CD8-positive, alpha-beta memory T cell (primary cell): ENCODE data around the gene GJA4. TPM values are rescaled to one million over a fixed set of nuclear protein-coding genes. Genes with fewer than 3 reads are reported as not detected.
A peak's percentile ranks its signal among the peaks of the same experiment; 100 is the strongest.

Experiments
- CTCF ChIA-PET: fragments of 350-600 bp; sonication (Branson Sonifier 250); formaldehyde crosslinking; loops from one replicate; lab custom pipeline; 2021; ENCODE audit warnings: antibody characterized with exemption; lab: Charles Lee
- POLR2A ChIA-PET: fragments of 350-600 bp; sonication (Branson Sonifier 250); formaldehyde crosslinking; loops from one replicate; lab custom pipeline; 2021; ENCODE audit warnings: antibody characterized with exemption; lab: Charles Lee
- DNase-seq, 5 donors: peaks; one replicate each; pipeline versions ENCODE4 v3.0.0 to v3.0.0-alpha.2; 2020 to 2022; ENCODE audit warnings: mixed read lengths in 1 of 5
- H3K27ac ChIP-seq: one replicate; pipeline ENCODE4 v1.7.0; 2013; ENCODE audit warnings: low read depth, mild to moderate bottlenecking, low read length, moderate library complexity
- H3K27me3 ChIP-seq: 2 replicates; pipeline ENCODE4 v1.7.0; 2013; ENCODE audit warnings: low read length, mild to moderate bottlenecking; ENCODE audit not compliant: insufficient read depth, poor library complexity, severe bottlenecking
- H3K36me3 ChIP-seq: 2 replicates; pipeline ENCODE4 v1.7.0; 2013; ENCODE audit warnings: mild to moderate bottlenecking, low read length, moderate library complexity; ENCODE audit not compliant: insufficient read depth
- H3K4me1 ChIP-seq: 2 replicates; pipeline ENCODE4 v1.7.0; 2013; ENCODE audit warnings: mild to moderate bottlenecking, low read length, moderate library complexity; ENCODE audit not compliant: insufficient read depth
- H3K4me3 ChIP-seq: 2 replicates; pipeline ENCODE4 v1.7.0; 2013; ENCODE audit warnings: mild to moderate bottlenecking, low read length
- H3K9me3 ChIP-seq: 2 replicates; pipeline ENCODE4 v1.7.0; 2013; ENCODE audit warnings: mild to moderate bottlenecking, low read length
- H3K27ac Mint-ChIP-seq, 8 donors: one replicate each; pipeline ENCODE4 v1.8.0; 2020 to 2021; ENCODE audit warnings: mixed read lengths in 8 of 8, mild to moderate bottlenecking in 6 of 8, inconsistent platforms in 3 of 8, moderate library complexity in 3 of 8
- H3K27me3 Mint-ChIP-seq, 2 donors: one replicate each; pipeline ENCODE4 v1.8.0; 2020 to 2021; ENCODE audit warnings: mixed read lengths in 2 of 2, mild to moderate bottlenecking in 1 of 2, moderate library complexity in 1 of 2
- H3K36me3 Mint-ChIP-seq, 3 donors: one replicate each; pipeline ENCODE4 v1.8.0; 2020 to 2021; ENCODE audit warnings: mixed read lengths in 3 of 3, inconsistent platforms in 1 of 3, mild to moderate bottlenecking in 1 of 3
- H3K4me1 Mint-ChIP-seq, 3 donors: one replicate each; pipeline ENCODE4 v1.8.0; 2020 to 2021; ENCODE audit warnings: mixed read lengths in 3 of 3, inconsistent platforms in 1 of 3, mild to moderate bottlenecking in 1 of 3
- H3K4me3 Mint-ChIP-seq, 7 donors: one replicate each; pipeline ENCODE4 v1.8.0; 2020 to 2021; ENCODE audit warnings: mixed read lengths in 7 of 7, mild to moderate bottlenecking in 6 of 7, moderate library complexity in 4 of 7, inconsistent platforms in 2 of 7
- H3K9me3 Mint-ChIP-seq, 5 donors: one replicate each; pipeline ENCODE4 v1.8.0; 2020 to 2022; ENCODE audit warnings: mixed read lengths in 5 of 5, mild to moderate bottlenecking in 3 of 5, moderate library complexity in 2 of 5, inconsistent platforms in 1 of 5
- polyA plus RNA-seq: library from polyadenylated mRNA; unstranded; fragments of 300-500 nt; fragmentation: Illumina TruSeq; gene quantifications from one replicate; pipeline ENCODE4 v1.2.3, GENCODE V29; 2021
- total RNA-seq, 2 experiments: library from RNA; stranded (reverse); gene quantifications; one replicate each; pipeline ENCODE4 v1.2.3, GENCODE V29; 2021

The GJA4 gene
- total and polyA plus RNA-seq, 3 experiments from 2014 or later = not detected

DNA sequence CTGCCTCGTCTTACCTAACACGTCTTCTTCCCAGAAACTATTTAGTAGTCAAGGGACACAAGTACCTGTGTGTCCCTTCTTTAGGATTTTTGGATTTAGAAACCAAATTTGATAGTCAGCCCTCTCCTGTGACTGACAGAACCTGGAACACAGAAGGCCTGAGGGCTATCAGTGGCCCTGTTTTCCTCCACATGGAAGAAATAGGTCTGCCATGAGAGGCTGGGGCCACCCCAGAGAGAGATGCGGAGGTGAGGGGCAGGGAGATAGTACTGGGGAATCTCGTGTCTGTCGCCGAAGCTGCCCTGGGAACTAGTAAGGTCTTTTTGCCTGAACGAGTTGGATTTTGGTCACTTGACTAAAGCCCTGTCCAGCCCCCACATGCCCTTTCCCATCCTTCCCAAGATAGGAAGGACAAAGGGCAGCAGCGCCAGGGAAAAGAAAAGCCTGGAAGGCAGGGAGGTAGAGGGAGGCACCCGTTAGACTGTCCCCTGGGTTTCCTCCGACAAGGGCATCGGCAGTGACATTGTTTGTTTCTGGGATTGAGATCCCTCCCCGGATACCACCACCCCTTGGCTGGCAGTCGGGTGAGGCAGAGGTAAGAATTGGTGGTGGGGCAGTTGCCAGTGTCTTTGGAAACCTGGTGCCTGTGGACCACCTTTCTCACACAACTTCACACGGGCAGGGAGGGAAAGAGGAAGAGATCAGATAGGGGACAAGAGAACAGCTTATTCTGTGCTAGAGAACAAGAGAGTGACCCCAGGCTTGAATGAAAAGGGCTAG is 46.9 kb downstream of the GJA4 start:
- H3K4me3 Mint-ChIP-seq = no peak overlapping the region
- no peak overlapping the region for H3K4me3 ChIP-seq
- H3K4me1 Mint-ChIP-seq = peaks cover 0 to 15% (median 9%) of the 10 kb centered on the region in 3 donors
- no peaks in the 10 kb centered on the region for H3K27me3 ChIP-seq
- no peaks in the 10 kb centered on the region for H3K9me3 Mint-ChIP-seq
- ChIA-PET POLR2A (no interaction called here), CTCF (no interaction called here)
- H3K9me3 ChIP-seq = no peaks in the 10 kb centered on the region
- peaks cover 0 to 13% (median 7%) of the 10 kb centered on the region in 3 donors for H3K36me3 Mint-ChIP-seq
- H3K27me3 Mint-ChIP-seq = peaks cover 0 to 2% of the 10 kb centered on the region in 2 donors
- no peaks in the 10 kb centered on the region for H3K36me3 ChIP-seq
- peaks cover 15% of the 10 kb centered on the region for H3K4me1 ChIP-seq
- peak overlapping the region in 1 of 8 donors; percentile 23 for H3K27ac Mint-ChIP-seq
- no peak for DNase-seq
- H3K27ac ChIP-seq = no peak overlapping the region

DNA sequence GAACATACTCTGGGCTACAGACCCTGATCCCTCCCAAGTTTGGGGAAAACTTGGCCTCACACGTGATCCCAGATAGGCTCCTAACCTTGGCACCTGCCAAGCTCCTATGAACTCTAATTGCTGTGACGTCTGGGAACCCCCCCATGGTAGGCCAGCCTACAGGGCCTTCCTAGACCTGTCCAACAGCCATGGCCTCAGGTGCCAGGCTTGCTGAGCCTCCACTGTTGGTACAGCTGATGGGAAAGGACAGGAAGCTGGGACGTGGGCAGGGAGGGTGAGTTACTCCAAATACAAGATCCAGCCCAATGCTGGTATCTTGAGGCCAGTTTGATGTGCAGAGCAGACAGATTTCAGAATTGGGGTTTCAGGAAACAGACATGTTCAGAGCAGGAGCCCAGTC is 47.6 kb downstream of the GJA4 start:
- H3K4me1 Mint-ChIP-seq = peaks cover 0 to 18% (median 8%) of the 10 kb centered on the region in 3 donors
- H3K36me3 Mint-ChIP-seq = peaks cover 0 to 13% (median 5%) of the 10 kb centered on the region in 3 donors
- ChIA-PET POLR2A (no interaction called here), CTCF (no interaction called here)
- H3K4me3 Mint-ChIP-seq = no peak overlapping the region
- H3K9me3 Mint-ChIP-seq = no peaks in the 10 kb centered on the region
- H3K27ac ChIP-seq = no peak overlapping the region
- peaks cover 15% of the 10 kb centered on the region for H3K4me1 ChIP-seq
- H3K27me3 ChIP-seq = no peaks in the 10 kb centered on the region
- H3K27me3 Mint-ChIP-seq = peaks cover 0 to 2% of the 10 kb centered on the region in 2 donors
- no peaks in the 10 kb centered on the region for H3K36me3 ChIP-seq
- no peak overlapping the region for H3K4me3 ChIP-seq
- no peaks in the 10 kb centered on the region for H3K9me3 ChIP-seq
- no peak for DNase-seq
- peak overlapping the region in 1 of 8 donors; percentile 84 for H3K27ac Mint-ChIP-seq

DNA sequence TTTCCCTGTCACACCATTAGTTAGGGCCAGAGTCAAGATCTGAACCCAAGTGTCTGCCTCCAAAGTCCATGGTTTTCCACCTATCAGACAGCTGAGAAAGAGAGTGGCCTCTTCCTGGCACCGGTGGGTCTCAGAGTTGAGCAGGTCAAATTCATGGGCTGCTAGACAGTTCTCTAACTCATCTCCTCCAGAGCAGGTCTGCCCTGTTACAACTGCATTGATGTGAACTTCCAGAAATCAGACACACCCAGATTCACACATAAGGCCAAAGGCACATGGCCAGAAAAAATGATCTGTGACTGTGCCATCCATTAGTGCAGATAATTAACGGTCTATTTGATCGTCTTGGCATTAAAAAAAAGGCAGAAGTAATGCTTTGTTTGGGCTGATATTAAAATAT is 49.3 kb downstream of the GJA4 start:
- no peak for DNase-seq
- Mint-ChIP-seq H3K27ac (no peak overlapping the region), H3K4me3 (peak overlapping the region in 1 of 7 donors; percentile 16), H3K9me3 (no peaks in the 10 kb centered on the region), H3K36me3 (peaks cover 0 to 17% (median 4%) of the 10 kb centered on the region in 3 donors), H3K27me3 (no peaks in the 10 kb centered on the region), H3K4me1 (peaks cover 0 to 23% (median 7%) of the 10 kb centered on the region in 3 donors)
- Histone ChIP-seq H3K27ac (no peak overlapping the region), H3K4me3 (no peak overlapping the region), H3K4me1 (peaks cover 15% of the 10 kb centered on the region), H3K9me3 (no peaks in the 10 kb centered on the region), H3K27me3 (no peaks in the 10 kb centered on the region), H3K36me3 (no peaks in the 10 kb centered on the region)
- ChIA-PET POLR2A (no interaction called here), CTCF (interaction anchor here (1.2 kb wide), 1 partner anchor 11 kb away, joined by 7 read pairs; no protein-coding TSS in a partner anchor)

DNA sequence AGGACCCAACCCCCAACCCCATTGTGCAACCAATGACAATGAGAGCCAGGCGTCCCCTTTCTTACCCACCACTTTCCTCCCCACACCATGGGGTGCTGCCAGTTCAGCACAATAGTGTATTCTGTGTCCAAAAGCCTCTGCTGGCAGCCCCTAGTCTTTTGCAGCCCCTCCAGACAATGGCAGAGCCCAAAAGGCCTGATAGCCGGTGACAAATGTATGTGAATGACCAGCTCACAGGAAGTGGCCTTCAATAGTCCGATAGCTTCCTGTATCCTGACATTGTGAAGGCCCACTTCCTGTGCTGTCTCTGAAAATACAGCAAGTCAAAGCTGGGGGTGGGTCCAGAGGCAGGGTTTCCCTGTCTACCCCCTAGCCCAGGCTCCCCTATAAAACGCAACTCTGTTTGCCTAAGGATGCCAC is 50.2 kb downstream of the GJA4 start:
- ChIA-PET POLR2A (no interaction called here), CTCF (interaction anchor here (2.6 kb wide), 1 partner anchor 10 kb away, joined by 9 read pairs; no protein-coding TSS in a partner anchor)
- no peaks in the 10 kb centered on the region for H3K9me3 ChIP-seq
- no peaks in the 10 kb centered on the region for H3K9me3 Mint-ChIP-seq
- no peaks in the 10 kb centered on the region for H3K36me3 ChIP-seq
- DNase-seq = no peak
- peaks cover 15% of the 10 kb centered on the region for H3K4me1 ChIP-seq
- H3K27me3 Mint-ChIP-seq = no peaks in the 10 kb centered on the region
- H3K4me3 ChIP-seq = no peak overlapping the region
- peaks cover 0 to 23% (median 7%) of the 10 kb centered on the region in 3 donors for H3K4me1 Mint-ChIP-seq
- H3K27ac ChIP-seq = no peak overlapping the region
- H3K27me3 ChIP-seq = no peaks in the 10 kb centered on the region
- no peak overlapping the region for H3K4me3 Mint-ChIP-seq
- no peak overlapping the region for H3K27ac Mint-ChIP-seq
- H3K36me3 Mint-ChIP-seq = peaks cover 0 to 23% (median 4%) of the 10 kb centered on the region in 3 donors

DNA sequence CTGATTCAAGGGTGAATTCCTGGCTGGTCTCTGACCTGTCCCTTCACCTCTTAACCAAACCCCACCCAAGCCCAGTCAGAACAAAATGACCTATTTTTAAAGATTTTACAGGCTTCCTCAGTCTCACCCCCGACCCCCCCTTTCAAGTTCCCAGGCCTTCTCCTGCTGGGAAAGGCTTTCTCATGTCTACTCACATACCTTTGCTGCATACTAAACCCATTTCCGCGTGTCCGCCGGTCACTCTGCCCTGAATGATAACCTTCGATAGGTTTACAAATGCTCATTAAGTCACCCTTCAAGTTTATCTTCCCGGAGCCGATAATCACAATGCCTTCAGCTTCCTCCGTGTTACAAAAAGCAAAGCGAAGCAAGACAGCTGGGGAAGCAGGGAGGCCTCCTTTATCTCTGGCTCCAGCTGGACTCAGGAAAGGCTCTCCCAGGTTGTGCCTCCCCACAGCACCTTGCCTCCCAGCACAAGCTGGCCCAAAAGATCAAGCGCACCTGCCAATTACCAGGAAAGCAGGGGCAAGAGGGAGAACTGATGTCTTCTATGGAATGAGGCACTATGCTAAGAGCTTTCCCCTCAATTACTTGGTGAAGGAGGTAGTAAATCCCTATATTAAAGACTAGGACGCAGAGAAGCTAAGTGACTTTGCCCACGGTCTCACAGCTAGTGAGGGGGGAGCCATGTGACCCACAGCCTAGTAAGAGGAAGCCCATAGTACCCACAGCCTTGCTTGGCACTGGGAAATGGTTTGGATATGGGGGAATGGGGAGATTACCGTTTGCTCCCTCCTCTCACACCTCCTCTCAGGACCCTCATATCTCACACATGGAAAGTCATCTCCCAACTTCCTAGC is 50.8 kb downstream of the GJA4 start:
- Histone ChIP-seq H3K4me3 (no peak overlapping the region), H3K27me3 (no peaks in the 10 kb centered on the region), H3K9me3 (no peaks in the 10 kb centered on the region), H3K4me1 (peaks cover 15% of the 10 kb centered on the region), H3K27ac (no peak overlapping the region), H3K36me3 (no peaks in the 10 kb centered on the region)
- peaks cover 4 to 23% (median 12%) of the 10 kb centered on the region in 3 donors for H3K4me1 Mint-ChIP-seq
- peaks cover 0 to 30% (median 5%) of the 10 kb centered on the region in 3 donors for H3K36me3 Mint-ChIP-seq
- H3K9me3 Mint-ChIP-seq = no peaks in the 10 kb centered on the region
- CTCF ChIA-PET = interaction anchor here (1.4 to 2.6 kb wide), 2 partner anchors 9 to 17 kb away, joined by 5 to 9 read pairs; no protein-coding TSS in a partner anchor
- POLR2A ChIA-PET = no interaction called here
- no peak overlapping the region for H3K4me3 Mint-ChIP-seq
- peak overlapping the region in 3 of 8 donors; percentile 55 to 81 (median 66) for H3K27ac Mint-ChIP-seq
- H3K27me3 Mint-ChIP-seq = no peaks in the 10 kb centered on the region
- no peak for DNase-seq

DNA sequence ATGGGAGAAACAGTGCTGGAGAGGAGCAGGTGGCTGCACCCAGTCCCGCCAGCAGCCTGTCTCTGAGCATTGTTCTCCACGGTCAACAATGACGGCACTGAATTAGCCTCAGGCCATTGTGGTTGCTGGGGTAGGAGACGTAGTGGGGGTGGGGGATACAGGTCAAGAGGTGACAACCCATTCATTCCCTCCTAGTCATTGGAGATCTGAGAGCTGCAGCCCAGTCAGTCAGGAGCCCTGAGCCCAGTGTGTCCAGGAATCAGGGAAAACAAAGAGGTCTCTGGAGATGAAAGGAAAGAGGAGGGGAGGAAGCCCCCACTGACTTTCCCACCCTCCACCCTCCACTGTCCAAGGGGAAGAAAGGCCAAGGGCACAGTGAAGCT is 51.4 kb downstream of the GJA4 start:
- H3K4me3 ChIP-seq = no peak overlapping the region
- H3K9me3 Mint-ChIP-seq = no peaks in the 10 kb centered on the region

More for the DNA sequence above, 51.4 kb downstream of the GJA4 start:
- Histone ChIP-seq H3K36me3 (no peaks in the 10 kb centered on the region), H3K9me3 (no peaks in the 10 kb centered on the region), H3K4me1 (peaks cover 15% of the 10 kb centered on the region), H3K27me3 (no peaks in the 10 kb centered on the region), H3K27ac (no peak overlapping the region)
- peaks cover 8 to 26% (median 15%) of the 10 kb centered on the region in 3 donors for H3K4me1 Mint-ChIP-seq
- H3K27me3 Mint-ChIP-seq = no peaks in the 10 kb centered on the region
- H3K27ac Mint-ChIP-seq = no peak overlapping the region
- ChIA-PET CTCF (interaction anchor here (1.4 to 2.6 kb wide), 2 partner anchors 9 to 16 kb away, joined by 5 to 9 read pairs; no protein-coding TSS in a partner anchor), POLR2A (no interaction called here)
- H3K4me3 Mint-ChIP-seq = no peak overlapping the region
- H3K36me3 Mint-ChIP-seq = peaks cover 2 to 36% (median 8%) of the 10 kb centered on the region in 3 donors
- DNase-seq = no peak
